Suppressor macrophage (primary cell): ENCODE data around the gene MTMR1.

Experiments
- DNase-seq, 4 experiments: peaks; one replicate each; pipeline ENCODE4 v3.0.0-alpha.2; 2020 to 2022

The MTMR1 gene

DNA sequence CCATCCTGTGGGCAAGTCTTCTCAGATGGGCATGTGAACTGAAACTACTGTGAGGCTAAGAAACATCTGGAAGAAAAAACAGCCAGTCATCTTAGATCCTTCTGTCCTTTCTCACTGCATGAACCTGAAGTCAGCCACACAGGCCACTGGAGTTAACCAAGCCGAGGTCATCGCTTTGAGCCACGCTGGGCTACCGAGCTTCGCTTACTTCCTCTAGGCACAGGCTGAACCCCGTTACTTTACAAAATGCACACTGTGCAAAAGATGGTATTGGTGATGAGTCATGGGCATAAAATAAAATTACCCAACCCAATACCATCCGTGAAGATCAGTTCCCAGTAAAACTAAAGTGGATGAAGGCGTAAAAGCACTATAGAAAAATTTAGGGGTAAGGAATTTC, 86.2 kb downstream of the MTMR1 start:
- DNase-seq: peak; percentile 59 to 73 (median 72)

DNA sequence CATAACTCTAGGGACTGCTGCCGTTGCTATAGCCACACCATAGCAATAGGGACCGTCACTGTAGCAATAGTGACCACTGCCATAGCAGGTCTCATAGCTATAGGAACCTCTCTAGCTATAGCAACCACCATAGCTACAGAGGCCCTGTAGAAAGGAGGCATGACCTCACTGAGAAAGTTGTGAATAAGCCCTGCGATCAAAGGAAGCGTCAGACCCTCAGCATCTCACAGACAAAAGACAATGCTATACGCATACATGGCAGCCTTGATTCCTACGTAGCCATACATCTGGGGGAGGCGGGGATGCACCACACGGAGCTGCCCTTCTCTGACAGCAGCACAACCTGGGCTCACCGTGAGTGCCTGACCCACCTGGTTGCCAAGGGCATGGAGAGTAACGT, 88.5 kb downstream of the MTMR1 start:
- no peak for DNase-seq

DNA sequence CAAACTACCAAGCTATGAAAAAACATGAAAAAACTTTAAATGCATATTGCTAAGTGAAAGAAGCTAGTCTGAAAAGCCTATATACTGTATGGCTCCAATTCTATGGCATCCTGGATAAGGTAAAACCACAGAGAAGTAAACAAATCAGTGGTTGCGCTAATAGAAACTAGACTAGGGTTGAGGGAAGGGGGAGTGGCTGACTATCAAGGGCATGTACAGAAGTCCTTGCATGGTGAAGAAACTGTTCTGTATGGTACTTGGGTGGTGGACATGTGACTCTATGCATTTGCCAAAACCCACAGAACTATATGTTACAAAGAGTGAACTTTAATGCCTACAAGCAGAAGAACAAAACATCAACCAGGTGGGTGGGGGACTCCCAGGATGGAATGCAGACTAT, 96.8 kb downstream of the MTMR1 start:
- no peak for DNase-seq

DNA sequence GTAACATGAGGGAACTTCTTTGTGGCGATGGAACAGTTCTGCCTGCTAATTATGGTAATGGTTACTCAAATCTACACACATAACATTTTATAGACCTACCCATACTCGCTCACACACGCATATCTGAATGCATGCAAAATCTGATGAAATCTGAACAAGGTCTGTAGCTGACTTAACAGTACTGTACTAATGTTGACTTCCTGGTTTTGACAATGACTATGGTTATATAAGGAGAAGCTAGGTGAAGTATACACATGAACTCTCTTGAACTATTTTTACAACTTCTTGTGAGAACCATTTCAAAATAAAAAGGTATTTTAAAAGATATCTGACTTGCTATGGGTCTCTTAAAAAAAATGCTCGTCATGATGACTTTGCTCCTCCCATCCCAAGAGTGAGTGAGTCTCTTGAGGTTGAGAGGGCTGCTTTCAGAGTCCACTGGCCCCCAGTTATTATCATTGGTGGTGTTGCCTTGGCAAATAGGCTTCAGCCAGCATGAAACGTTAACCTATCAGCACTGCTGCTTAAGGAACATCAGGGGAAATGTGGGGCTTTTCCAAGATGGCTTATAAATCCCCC, 99.8 kb downstream of the MTMR1 start:
- DNase-seq: no peak

DNA sequence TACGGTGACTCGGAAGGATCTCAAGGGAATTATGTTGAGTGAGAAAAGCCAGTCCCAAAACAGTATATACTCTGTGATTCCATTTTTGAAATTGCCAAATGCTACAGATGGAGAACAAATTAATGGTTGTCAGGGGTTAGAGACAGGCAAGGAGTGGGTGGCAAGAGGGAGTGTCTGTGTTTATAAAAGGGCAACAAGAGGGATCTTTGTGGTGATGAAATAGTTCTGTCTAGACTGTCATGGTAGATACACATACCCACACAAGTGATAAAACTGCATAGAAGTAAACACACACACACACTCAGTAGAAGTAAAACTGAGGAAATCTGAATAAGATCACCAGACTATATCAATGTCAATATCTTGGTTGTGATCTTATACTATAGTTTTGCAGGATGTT, 112.5 kb downstream of the MTMR1 start:
- no peak for DNase-seq

DNA sequence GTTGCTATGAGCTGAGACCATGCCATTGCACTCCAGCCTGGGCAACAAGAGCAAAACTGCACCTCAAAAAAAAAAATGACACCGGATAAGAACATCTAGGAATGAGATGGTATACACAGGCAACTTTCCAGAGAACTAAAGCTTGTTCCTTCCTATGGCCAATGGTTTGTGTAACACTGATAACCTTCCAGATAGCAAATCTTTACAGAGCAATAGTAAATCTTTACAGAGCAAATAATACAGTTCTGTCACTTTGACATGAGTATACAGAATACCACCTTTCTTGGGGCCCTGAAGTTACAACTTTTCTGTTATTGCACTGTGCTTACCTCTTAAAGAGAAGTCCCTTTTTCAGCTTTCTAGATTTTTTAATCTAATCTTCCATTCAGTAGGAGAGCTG, 113.6 kb downstream of the MTMR1 start:
- no peak for DNase-seq

DNA sequence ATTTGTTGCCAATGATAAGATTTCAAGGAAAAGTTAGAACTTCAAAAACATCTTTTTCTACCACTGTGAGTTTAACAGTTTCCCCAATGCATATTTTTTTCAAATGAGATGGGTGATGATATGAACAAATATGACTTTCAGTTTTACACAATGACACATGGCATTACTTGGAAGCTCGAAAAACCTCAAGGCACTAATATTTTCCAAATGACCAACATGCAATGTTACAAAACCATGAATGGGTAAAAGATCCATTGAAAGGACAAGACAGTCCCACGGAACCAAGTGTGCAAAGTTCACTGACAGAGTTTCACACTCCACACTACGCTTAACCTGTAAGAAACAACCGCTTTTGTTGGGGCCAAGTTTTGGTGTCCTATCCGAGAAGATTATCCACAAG, 120.7 kb downstream of the MTMR1 start:
- no peak for DNase-seq
